GM19438 (cell line): ENCODE results near the gene GPRC5A.
"Not testable (repeated sequence)": the region's sequence is repeated elsewhere in the genome, so short reads cannot be mapped to it uniquely, and the experiment has no call there.

Experiments used
- ATAC-seq: cut with Tn5 transposase; IDR thresholded peaks from one replicate; pipeline ENCODE4 v1.9.1; 2021; ENCODE audit warnings: low read depth; ENCODE audit not compliant: unreplicated experiment

GPRC5A gene, protein sequence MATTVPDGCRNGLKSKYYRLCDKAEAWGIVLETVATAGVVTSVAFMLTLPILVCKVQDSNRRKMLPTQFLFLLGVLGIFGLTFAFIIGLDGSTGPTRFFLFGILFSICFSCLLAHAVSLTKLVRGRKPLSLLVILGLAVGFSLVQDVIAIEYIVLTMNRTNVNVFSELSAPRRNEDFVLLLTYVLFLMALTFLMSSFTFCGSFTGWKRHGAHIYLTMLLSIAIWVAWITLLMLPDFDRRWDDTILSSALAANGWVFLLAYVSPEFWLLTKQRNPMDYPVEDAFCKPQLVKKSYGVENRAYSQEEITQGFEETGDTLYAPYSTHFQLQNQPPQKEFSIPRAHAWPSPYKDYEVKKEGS

DNA sequence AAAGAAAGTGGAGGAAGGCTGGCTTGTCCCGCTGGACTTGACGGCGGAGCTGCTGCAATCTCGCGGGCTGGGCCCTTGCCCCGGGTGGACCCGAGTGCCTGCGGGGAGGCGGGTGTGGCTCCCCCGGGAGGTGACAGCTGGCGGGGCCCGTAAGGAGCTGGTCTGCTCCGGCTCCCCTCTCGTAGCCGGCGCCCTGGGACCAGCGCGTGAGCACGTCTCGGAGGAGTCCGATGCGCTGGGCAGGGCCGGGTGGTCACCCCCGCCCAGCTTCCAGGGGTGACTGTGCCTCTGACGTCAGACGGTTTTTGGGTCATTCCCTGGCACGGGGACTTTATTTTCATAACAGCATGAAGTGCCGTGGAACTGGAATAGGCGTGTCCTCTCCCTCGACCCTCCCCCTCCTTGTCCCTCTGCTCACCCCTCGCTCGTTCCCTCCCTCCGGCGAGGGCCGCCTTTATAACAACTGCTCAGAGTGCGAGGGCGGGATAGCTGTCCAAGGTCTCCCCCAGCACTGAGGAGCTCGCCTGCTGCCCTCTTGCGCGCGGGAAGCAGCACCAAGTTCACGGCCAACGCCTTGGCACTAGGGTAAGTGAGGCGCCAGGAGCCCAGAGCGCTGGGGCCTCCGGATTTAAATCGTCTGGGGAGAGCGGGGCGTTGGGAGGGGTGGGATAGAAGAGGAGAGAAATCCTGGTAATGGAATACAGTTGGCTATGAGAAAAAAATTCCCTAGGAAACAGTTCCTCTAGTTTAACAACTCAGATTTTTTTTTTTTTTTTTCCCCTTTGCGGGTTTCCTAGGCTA lies at the start of gene GPRC5A:
Gene GPRC5A, plus strand, starts transcription at position 483 of the 801 bp plus-strand sequence. CDS start 16,688 bp downstream, outside the sequence.
- no peak for ATAC-seq

DNA sequence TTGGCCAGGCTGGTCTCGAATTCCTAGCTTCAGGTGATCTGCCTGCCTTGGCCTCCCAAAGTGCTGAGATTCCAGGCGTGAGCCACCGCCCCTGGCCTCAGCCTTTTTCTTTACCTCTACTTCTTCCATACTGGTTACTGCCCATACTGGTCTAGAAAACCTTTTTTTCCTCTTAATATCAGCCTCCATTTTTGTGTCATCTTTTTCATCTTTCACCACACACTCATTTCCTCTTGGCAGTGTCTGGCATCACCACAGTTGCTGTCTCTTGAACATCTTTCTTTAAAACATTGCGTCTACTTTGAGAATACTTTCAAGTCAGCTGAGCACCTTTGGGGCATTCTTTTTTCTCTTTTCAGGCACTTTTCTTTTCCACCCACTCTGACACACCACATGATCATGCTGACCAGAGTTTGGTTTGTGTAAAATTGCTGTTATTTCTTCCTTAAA lies 45.5 kb upstream of the GPRC5A start:
- no peak for ATAC-seq

DNA sequence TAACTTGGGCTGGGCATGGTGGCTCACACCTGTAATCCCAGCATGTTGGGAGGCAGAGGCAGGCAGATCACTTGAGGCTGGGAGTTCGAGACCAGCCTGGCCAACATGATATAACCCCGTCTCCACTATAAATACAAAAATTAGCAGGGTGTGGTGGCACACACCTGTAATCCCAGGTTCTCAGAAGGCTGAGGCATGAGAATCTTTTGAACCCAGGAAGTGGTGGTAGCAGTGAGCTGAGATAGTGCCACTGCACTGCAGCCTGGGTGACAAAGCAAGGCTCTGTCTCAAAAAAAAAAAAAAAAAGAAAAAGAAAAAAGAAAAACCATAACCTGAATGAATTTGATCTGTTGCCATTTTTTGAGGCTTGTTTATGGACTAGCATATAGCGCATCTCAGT lies 44.6 kb upstream of the GPRC5A start:
- ATAC-seq, result not testable (repeated sequence)

DNA sequence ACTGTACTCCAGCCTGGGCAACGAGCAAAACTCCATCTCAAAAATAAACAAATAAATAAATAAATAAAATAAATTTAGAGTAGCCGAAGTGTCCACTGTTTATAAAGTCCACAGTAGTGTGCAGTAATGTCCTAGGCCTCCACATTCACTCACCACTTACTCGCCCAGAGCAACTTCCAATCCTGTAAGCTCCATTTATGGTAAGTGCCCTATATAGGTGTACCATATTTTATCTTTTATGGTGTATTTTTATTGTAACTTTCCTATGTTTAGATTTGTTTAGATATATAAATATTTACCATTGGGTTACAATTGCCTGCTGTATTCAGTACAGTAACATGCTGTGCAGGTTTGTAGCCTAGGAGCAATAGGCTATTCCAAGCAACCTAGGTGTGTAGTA lies 37.9 kb upstream of the GPRC5A start:
- no peak for ATAC-seq

DNA sequence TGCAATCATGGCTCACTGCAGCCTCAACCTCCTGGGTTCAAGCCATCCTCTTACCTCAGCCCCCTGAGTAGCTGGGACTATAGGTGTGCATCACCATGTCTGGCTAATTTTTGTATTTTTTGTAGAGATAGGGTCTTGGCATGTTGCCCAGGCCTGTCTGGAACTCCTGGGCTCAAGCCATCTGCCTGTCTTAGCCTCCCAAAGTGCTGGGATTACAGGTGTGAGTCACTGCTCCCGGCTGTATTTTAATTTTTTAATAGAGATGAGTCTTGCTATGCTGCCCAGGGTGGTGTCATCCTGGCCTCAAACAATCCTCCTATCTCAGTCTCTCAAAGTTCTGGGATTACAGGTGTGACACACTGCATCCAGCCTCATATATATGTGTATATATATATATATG lies 31.7 kb upstream of the GPRC5A start:
- no peak for ATAC-seq

DNA sequence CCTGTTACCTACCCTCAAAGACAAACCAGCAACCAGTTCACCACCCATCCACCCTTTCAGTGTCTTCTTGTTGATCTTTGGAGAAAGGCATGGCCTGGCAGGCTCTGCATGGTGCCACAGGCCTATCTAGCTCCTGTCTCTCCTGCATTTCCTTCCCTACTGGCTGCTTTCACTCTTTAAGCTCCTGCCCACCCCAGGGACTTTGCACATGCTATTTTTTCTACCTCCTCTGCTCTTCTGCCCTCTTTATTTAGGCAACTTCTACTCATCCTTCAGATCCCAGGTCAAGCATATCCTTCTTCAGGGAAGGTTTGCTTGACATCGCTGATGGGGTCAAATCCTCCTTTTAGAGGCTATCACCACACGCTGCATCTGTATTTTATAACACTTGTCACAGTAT lies 27.1 kb upstream of the GPRC5A start:
- no peak for ATAC-seq

DNA sequence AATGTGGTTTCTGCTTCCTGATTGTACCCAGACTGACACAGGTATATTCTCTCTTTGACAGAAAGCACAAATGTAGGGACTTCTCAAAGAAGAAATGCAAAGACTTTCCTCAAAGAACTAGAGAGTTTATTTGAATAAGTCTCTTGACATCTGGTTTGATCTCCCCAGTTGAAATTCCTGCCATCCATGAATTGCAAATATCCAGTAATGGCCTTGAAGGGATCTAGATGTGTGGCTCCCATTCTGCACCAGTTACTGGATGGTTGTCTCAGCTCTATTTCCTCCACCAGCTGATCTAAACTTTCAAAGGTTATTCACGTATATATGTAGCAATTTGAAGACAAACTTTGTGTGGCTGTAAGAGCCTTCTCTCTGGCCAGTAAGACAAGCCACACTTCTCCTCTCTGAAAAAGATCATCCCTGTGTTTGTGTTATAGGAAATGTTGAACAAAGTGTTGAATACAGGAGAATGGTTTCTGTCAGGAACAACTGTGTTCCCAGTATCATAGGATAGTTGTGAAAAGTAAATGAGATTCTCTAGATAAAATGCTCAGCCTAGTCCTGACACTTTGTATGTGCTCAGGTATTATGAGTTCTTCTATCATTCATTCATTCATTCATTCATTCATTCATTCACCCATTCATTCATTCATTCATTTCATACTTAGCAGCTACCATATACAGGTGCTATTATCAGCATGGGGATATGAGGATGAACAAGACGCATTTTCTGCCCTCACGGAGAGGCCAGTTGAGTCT lies 22.7 kb upstream of the GPRC5A start:
- ATAC-seq, result no peak

DNA sequence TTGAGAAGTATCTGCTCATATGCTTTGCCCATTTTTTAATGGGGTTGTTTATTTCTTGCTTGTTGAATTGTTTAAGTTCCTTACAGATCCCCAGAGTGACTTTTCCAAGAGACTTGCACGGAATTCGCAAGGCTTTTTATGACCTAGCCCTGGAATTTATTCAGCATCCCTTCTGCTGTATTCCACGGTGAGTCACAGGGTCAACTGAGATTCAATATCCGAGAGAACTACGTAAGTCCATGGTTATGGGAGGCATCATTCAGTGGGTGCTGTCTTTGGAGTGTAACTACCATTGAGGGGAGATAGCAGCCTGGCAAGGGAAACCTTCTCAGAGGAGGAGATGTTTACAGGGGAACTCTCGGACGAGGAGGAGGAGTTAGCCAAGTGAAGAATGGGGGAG lies 20.9 kb upstream of the GPRC5A start:
- no peak for ATAC-seq

DNA sequence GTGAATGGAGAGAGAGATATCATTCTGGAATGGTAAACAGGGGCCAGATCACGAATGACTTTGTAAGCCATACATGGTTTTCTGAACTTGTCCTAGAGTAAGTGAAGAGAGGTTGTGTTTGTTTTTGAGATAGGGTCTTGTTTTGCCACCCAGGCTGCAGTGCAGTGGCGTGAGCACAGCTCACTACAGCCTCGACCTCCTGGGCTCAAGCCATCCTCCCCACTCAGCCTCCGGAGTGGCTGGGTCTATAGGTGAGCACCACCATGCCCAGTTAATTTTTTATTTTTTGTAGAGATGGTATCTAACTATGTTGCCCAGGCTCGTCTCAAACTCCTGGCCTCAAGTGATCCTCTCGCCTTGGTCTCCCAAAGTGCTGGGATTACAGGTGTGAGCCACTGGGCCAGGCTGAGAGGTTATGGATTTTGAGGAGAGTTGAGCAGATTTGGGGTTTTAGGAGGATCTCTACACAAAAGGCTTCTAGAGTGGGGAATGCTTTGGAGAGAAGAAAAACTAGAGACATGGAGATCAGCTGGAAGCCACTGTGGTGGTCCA lies 19.7 kb upstream of the GPRC5A start:
- ATAC-seq, result no peak

DNA sequence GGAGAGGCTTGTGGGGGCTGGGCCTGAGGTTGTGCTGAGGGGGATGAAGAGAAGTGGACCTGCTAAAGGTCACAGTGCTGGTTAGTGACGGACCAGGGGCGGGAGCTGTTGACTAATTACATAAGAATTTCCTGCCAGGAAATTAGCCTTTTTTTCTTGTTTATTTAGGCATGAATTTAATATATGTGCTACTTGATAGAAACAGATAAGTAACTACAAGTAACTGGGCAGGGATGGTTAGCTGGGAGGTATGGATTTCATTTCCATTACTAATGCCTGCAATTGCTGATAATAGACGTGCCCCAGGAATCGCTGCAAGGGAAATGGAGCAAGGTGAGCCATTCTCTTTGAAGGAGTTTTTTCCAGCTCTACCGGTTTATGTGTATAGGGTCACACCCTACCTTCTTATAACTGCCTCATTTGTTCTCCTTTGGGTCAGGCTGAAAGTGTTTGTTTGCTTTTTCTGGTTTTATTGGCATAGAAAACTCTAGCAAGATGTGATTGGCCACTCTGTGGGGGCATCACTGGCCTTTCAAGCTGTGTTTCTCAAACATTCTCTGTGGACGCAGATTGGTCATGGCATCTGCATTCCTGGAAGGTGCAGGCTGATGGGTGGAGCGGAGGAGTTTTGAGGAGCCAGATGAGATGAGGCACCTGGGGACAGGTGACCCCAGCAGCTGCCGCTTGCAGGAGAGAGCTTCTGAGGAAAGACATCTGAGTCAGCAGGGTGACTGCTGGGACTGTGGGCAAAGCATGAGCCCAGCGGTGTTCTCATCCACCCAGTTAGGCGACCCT lies 19.0 kb upstream of the GPRC5A start:
- ATAC-seq, result no peak

DNA sequence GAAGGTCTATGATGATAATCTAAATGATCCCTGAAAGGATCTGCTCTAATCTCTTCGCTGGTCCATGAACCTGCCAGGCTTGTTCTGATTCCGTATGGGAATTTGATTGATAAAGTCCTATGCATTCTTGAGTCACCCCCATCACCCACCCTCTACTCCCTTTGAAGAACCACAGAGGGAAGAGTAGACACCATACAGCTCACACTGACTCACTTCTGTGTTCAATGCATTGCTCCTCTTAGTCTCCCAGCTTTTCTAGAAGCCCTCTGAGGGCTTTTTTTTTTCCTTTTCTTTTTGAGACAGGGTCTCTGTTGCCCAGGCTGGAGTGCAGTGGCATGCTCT lies 18.5 kb upstream of the GPRC5A start:
- no peak for ATAC-seq

DNA sequence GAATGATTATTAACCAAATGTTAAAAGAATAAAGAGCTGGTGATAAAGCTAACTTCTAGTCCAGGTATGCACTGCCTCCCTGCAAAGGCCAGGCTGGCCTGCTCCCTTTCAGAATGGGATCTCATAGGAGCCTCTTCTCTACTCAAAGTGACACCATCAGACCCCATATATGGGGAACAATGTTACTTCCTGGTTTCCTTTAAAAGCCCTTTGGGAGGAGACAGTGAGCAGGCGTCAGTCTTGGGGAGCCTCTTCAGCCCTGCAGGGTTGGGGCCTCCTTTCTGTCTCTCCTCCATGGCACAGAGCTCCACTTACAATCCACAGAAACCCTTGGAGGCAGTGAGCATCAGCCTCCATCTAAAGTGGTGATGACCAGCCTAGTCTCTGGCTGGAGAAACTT lies 17.3 kb upstream of the GPRC5A start:
- no peak for ATAC-seq

DNA sequence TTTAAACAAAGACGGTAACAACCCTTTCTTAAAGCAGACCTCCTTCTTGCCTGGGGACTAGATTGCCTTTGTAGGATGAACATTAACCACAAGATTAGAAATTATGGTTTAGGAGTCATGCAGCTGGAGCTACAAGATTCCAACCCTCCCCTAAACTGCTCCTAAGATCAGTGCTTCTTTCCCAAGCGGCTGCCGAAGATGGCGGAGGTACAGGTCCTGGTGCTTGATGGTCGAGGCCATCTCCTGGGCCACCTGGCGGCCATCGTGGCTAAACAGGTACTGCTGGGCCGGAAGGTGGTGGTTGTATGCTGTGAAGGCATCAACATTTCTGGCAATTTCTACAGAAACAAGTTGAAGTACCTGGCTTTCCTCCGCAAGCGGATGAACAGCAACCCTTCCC lies 16.1 kb upstream of the GPRC5A start:
- not testable (repeated sequence) for ATAC-seq

DNA sequence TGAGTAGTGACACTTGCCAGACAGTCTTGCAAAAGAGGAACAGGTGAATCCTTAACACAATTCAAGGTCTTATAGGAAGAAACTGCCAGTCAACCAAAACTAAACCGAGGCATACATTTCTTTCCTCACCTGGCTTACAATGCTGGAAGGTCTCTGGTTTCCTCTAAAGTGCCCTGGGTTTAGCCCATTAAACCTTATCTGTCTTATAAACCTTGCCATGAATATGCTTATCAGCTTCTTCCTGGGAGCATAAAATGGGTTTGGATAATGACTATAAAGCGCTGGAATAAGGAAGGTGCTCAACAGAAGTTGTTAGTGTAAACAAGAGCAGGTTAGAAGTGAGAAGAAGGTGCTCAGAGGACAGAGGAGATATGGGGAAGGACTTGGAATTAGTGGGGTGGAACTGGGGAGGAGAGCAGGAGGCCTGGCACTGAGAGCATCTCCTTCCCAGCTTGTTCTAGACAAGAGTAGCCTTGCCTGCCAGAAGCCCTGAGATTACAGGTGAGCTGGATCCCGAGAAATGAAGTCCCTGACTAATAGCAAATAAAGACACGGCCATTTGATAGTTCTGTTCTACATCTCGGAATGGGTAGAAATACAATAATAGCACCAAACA lies 14.1 kb upstream of the GPRC5A start:
- no peak for ATAC-seq

DNA sequence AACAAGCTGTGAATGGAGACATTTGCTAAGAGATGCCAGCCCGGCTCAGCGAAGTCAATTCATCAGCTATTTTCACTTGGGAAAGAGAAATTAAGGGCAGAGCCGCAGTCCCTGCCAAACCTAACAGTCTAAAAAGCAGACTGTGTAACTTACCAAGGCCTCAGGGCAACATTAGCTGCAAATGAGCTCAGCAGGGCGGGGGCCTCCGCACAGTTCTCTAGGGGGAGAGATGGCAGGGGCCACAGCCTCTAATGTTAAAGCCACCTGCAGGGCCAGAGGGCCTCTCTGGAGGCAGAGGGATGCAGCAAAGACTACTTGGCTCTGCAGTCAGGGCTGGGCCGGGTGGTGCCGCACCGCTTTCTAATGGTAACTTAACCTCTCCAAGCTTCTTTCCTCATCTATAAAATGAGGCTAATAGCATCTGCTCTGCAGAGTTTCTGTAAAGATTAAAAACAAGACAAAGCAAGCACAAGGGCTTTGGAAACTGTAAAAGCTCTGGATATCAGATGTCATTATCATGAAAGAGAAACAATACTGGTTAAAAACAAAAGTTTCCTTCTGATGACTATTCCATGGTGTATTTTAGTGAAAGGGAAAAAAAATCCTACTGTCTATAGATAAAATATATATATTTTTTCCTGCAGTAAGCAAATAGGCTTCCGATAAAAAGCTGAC lies 13.4 kb upstream of the GPRC5A start:
- no peak for ATAC-seq

DNA sequence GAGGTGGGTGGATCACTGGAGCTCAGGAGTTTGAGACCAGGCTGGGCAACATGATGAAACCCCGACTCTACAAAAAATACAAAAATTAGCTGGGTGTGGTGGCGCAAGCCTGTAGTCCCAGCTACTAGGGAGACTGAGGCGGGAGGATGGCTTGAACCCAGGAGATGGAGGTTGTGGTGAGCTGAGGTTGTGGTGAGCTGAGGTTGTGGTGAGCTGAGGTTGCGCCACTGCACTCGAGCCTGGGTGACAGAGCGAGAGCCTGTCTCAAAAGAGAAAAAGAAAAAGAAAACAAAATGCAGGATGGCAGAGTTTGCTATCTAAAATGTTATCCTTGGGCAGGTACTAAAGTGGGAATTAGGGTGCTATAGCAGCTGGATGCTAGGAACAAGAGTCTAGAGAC lies 10.8 kb upstream of the GPRC5A start:
- ATAC-seq, result no peak

DNA sequence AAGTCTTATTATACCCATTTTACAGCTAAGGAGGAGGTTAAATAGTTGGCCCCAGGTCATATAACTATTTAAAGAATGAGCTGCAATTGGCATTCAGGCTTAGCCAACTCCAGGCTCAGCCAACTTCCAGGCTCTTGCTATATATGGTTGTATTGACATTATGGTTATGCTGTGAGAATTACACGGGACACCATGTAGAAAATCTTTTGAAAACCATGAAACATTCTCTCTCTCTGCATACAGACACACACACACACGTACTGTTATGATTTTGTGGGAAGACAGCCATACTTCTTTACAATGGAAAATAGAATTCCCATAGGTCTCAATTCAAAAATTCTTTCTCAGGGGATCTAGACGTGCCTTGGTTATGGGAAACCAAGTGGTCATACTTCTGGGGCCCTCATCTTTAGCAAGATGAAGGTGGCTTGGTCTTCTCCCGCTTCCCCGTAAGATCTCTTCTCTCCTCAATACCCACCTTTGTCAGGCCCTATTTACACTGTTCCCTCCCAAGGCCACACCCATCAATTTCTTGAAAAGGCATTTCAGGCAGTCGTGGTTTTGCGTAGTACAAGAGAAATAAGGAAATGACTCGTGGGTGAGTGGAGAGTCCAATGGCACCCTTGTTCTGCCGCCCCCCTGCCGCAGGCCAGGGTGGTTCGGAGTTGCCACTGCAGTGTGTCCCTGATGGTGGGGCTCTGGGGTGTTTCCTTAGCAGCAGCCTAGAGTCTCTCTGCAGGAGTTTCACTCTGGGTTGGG lies 10.0 kb upstream of the GPRC5A start:
- ATAC-seq, result no peak

DNA sequence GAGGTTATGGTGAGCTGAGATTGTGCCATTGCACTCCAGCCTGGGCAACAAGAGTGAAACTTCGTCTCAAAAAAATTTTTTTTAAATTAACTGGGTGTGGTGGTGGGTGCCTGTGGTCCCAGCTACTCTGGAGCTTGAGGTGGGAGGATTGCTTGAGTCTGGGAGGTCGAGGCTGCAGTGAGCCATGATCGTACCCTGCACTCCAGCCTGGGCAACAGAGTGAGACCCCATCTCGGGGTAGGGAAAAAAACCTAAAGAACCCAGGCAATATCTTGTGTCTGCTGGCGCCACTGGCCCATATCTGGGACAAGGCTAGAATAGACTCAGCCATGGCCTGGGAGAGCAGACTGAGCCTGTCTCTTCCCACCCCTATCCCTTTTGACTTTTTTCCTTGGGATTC lies 9.1 kb upstream of the GPRC5A start:
- ATAC-seq, result no peak
